COLO668 (cell line): ENCODE measurements around the gene KCNK4.

Experiments used
- DNase-seq: peaks from one replicate; lab custom pipeline; 2025; ENCODE audit not compliant: unreplicated experiment; lab: John Stamatoyannopoulos, UW

Gene KCNK4

GRCh38 chr11:64343767-64344559 is 52.9 kb downstream of the KCNK4 start:
- DNase-seq, result peak; percentile 21

GRCh38 chr11:64344787-64345186 is 53.7 kb downstream of the KCNK4 start:
- no peak for DNase-seq

- no peak for DNase-seq
These were observed 56.2 kb downstream of the KCNK4 start for GRCh38 chr11:64347193-64347867.

- no peak for DNase-seq
These were observed 57.4 kb downstream of the KCNK4 start for GRCh38 chr11:64348383-64349024.

GRCh38 chr11:64349025-64349387 is 57.9 kb downstream of the KCNK4 start:
- DNase-seq, result no peak

GRCh38 chr11:64349404-64349803 is 58.3 kb downstream of the KCNK4 start:
- no peak for DNase-seq
